ACC112 (cell line): ENCODE data around the gene PPP1R1C.

Source experiments
- H2AFZ ChIP-seq: fragments of 200-600 bp; sonication (generic); one replicate; pipeline ENCODE4 v1.6.0; 2017; ENCODE audit warnings: antibody characterized with exemption, low read length; ENCODE audit not compliant: unreplicated experiment
- H3K27ac ChIP-seq: fragments of 200-600 bp; sonication (generic); 2 replicates; pipeline ENCODE4 v1.5.1; 2014; ENCODE audit warnings: low read depth, mild to moderate bottlenecking, antibody characterized with exemption, low read length, moderate library complexity
- H3K27me3 ChIP-seq: fragments of 200-600 bp; sonication (generic); 2 replicates; pipeline ENCODE4 v1.6.1; 2014; ENCODE audit warnings: mild to moderate bottlenecking, antibody characterized with exemption, low read length, moderate library complexity, mixed read lengths; ENCODE audit not compliant: insufficient read depth
- H3K36me3 ChIP-seq: fragments of 200-600 bp; sonication (generic); 2 replicates; pipeline ENCODE4 v1.6.1; 2016; ENCODE audit warnings: mild to moderate bottlenecking, antibody characterized with exemption, low read length, moderate library complexity, mixed read lengths; ENCODE audit not compliant: insufficient read depth
- H3K4me1 ChIP-seq: fragments of 200-600 bp; sonication (generic); one replicate; pipeline ENCODE4 v1.6.1; 2016; ENCODE audit warnings: low read length, mixed read lengths; ENCODE audit not compliant: insufficient read depth, unreplicated experiment, control insufficient read depth
- H3K4me3 ChIP-seq: fragments of 200-600 bp; sonication (generic); 2 replicates; pipeline ENCODE4 v1.5.1; 2014; ENCODE audit warnings: mild to moderate bottlenecking, low read depth, low read length
- H3K79me2 ChIP-seq: fragments of 200-600 bp; sonication (generic); one replicate; pipeline ENCODE4 v1.6.0; 2016; ENCODE audit warnings: low read length; ENCODE audit not compliant: control insufficient read depth, unreplicated experiment, insufficient read depth

PPP1R1C gene

DNA sequence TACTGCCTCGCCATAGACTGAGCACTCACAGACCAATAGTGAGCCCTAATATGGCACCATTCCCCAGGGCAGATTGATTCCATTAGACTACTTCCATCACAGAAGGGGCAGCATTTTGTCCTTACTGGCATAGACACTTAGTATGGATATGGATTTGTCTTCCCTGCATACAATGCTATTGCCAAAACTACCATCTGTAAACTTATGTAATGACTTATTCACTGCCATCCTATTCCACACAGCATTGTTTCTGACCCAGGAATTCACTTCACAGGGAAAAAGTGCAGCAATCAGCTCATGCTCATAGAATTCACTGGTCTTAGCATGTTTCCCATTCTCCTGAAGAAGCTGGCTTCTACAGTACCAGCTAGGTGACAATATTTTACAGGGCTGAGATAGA is 179.0 kb downstream of the PPP1R1C start:
- Histone ChIP-seq H3K27ac (no peak overlapping the region), H3K36me3 (no peaks in the 10 kb centered on the region), H2AFZ (no peak overlapping the region), H3K4me1 (no peaks in the 10 kb centered on the region), H3K27me3 (no peaks in the 10 kb centered on the region), H3K4me3 (no peak overlapping the region), H3K79me2 (no peaks in the 10 kb centered on the region)

DNA sequence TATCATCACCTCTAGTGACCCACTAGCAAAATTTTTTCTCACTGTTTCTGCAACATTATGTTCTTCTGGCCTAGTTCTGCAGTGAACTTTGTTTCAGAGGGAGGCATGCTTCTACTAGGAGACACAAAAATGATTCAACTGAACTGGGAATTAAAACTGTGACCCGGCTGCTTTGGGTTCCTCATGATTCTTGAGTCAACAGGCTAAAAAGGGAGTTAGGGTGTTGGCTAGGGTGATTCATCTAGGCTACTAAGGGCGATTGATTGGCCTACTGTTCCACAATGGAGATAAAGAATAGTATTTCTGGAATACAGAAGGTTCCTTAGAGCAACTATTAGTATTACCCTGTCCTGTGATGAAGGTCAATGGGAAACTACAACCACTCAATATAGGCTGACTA is 179.5 kb downstream of the PPP1R1C start:
- no peaks in the 10 kb centered on the region for H3K79me2 ChIP-seq
- no peak overlapping the region for H3K27ac ChIP-seq
- H3K36me3 ChIP-seq = no peaks in the 10 kb centered on the region
- H3K4me3 ChIP-seq = no peak overlapping the region
- no peaks in the 10 kb centered on the region for H3K4me1 ChIP-seq
- no peak overlapping the region for H2AFZ ChIP-seq
- H3K27me3 ChIP-seq = no peaks in the 10 kb centered on the region

DNA sequence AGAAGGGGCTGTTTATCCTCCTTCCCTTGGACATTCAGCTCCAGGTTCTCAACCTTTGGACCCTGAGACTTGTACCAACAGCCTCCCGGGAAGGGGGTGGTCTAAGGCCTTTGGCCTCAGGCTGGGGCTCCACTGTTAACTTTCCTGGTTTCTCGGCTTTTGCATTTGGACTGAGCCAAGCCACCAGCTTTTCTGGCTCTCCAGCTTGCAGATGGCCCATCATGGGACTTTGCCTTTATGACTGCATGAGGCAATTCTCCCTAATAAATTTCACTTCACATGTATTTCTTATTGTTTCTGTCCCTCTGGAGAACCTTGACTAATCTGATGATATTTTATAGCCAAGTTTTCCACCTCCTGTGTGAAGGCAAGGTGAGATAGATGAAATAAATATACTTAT is 180.8 kb downstream of the PPP1R1C start:
- H3K27ac ChIP-seq = no peak overlapping the region
- H3K4me3 ChIP-seq = no peak overlapping the region
- no peaks in the 10 kb centered on the region for H3K79me2 ChIP-seq
- no peaks in the 10 kb centered on the region for H3K4me1 ChIP-seq
- no peaks in the 10 kb centered on the region for H3K27me3 ChIP-seq
- no peaks in the 10 kb centered on the region for H3K36me3 ChIP-seq
- no peak overlapping the region for H2AFZ ChIP-seq

DNA sequence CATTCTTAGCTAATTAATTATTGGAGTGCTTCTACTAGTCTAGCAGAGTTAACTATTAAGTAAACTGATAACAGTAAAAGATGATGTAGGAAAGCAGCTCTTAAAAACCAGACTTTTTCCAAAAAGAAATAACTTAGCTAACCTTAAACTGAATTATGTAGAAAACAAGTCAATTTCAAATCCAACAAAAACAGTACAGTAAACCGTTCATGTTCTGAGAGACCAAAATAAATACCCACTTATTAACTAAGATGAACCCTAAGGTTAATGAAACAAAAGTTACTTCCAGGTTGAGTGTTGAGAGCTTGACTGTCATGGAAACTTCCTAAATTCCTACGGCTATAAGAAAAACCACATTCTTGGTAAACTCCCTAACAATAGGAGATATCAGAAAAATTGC is 181.2 kb downstream of the PPP1R1C start:
- no peak overlapping the region for H3K27ac ChIP-seq
- H3K36me3 ChIP-seq = no peaks in the 10 kb centered on the region
- no peaks in the 10 kb centered on the region for H3K79me2 ChIP-seq
- H2AFZ ChIP-seq = no peak overlapping the region
- no peaks in the 10 kb centered on the region for H3K27me3 ChIP-seq
- H3K4me3 ChIP-seq = no peak overlapping the region
- no peaks in the 10 kb centered on the region for H3K4me1 ChIP-seq
